AG09319 (cell line): ENCODE results near the gene PTGES3.

Source experiments
- DNase-seq: peaks from one replicate; pipeline ENCODE4 v3.0.0-alpha.2; 2010; ENCODE audit warnings: low read depth; ENCODE audit errors: extremely low read depth
- CTCF ChIP-seq: IDR thresholded peaks from 2 replicates; pipeline ENCODE4 v1.5.1; 2011; ENCODE audit warnings: low read depth, mild to moderate bottlenecking, inconsistent platforms, low read length, moderate library complexity

Gene PTGES3

GRCh38 chr12:56634837-56635791 lies 53.0 kb downstream of the PTGES3 start:
- no peak for DNase-seq
- TF ChIP-seq CTCF: peak; percentile 55

- no peak for TF ChIP-seq CTCF
These were observed 53.7 kb downstream of the PTGES3 start for GRCh38 chr12:56634242-56634836.

DNA sequence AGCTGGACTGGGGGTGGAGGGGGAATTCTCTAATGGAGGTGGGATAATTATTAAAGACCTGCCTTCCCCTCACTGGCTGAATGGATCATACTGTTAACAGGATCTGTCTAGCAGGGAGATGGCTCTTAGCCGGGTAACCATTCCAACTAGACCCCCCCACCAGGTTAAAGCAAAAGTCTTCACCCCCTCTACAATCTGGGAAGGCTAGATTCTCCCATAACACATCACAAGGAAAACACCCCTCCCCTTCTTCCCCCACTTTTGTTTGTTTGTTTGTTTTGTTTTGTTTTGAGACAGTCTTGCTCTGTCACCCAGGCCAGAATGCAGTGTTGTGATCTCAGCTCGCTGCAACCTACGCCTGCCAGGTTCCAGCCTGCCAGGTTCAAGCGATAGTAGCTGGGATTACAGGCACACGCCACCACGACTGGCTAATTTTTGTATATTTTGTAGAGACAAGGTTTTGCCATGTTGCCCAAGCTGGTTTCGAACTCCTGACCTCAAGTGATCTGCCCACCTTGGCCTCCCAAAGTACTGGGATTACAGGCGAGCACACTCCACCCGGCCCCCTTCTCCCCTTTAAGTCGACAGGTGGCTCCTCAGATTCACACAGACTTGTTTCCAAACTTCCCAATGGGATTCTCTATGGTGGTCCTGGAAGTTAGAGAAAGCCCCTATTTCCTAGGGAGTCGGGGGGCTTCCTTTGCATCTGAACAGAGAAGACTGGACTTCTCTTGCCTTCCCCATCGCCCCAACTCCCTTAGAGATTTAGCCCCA lies 54.4 kb downstream of the PTGES3 start:
- DNase-seq: no peak
- no peak for TF ChIP-seq CTCF

More at GRCh38 chr12:56634242-56634836, 53.7 kb downstream of the PTGES3 start:
- DNase-seq: no peak

DNA sequence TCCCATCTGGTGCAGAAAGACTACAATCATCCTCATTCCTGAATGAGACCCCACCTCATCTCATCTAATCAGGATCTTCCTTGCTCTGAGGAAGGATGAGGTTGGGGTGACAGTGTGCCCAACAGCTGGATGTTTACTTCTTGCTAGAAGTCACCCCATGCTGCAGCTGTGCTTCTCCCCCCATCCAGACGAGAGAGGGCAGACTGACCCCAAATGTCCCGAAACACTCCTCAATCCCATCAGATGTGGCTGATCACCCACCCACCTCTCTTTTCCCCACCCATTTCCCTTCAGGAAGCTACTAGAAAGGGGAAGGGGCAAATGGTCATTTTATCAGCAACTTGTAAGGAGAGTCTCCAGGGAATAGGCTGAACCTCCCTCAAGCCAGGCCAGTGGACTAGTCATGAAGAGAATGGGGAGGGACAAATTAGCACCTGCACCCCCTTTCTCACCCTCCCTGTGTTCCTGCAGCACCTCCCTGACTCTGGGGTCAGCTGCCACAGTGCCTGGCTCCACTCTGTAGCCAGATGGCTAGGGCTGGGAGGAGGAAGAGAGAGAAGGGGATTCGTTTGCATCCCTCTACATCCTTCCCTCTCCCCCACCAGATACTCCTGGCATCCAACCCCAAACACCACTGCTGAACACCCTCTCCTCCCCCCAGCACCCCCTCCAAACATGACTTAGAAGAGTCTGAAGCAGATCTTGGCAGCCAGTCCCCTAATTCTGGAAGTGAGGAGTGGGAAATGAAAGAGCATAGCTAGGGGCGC lies 55.2 kb downstream of the PTGES3 start:
- no peak for TF ChIP-seq CTCF
- DNase-seq: no peak

DNA sequence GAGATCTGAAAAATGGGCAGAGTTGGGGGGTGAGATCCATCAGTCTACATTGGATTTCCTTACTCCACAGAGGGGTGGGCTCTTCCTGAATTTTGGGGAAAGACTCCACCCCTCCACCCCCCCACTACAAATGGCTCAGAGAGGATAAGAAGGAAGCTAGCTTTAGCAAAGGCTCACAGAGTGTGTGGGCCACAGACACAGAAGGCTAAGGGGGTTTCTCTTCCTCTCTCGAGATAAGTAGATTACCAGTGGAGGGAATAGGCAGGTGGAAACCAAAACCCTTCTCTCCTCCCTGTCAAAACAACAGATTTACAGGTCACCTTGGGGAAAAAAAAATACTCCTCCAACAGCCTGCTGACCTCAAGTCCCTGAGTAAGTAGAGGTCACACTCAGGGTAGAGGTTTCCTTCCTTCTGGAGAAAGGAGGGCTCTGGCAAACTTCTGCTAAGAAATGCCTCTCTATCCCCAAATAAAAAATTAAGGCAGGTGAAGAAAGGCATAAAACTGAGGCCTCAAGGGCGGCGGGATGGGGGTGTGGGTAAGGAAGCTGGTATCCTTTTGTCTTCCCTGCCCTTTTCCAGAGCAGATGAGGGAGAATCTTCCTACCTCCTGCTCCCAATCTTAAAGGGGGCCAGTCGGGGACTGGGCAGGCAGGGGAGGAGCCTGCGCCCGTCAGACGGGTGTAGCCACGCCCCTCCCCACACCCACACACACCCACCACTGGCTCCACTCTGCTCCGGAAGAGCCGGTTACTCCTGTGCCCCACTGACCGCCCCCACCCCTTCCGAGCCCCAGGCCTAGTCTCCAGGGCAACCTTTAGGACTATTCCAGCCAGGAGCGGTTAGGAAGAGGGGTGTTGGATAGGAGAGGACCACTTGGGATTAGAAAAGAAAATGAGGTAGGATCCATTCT lies 56.0 kb downstream of the PTGES3 start:
- DNase-seq: no peak
- no peak for TF ChIP-seq CTCF

DNA sequence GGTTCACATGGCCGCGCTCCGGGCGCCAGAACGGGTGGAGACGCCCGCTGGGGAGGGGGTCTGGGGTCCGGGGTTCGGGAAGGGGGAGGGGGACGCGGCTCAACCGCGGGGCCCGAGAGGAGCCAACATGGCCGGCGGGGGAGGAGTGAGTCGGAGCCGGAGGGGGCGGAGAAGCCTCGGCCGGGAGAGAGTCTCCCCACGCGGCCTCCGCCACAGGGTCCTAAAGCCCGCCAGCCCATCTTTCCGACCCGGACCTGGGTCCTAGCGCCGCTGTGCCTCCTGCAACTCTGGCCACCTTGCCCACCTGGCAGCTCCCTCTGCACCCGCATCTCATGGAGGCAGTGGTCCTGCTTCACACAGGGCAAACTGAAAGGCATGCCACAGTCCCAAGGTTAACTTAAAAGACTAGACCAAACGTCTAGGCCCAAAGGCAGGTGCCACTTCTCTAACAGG lies 57.9 kb downstream of the PTGES3 start, which contains the start of gene BAZ2A:
BAZ2A (minus strand) TSS at position 147 of the 453 bp plus-strand sequence. CDS start 12,796 bp downstream, outside the sequence.
- DNase-seq: no peak
- TF ChIP-seq CTCF: no peak
